NCI-H1694 (cell line): ENCODE data around the gene AGMO.
"Not testable (repeated sequence)": the region's sequence is repeated elsewhere in the genome, so short reads cannot be mapped to it uniquely, and the experiment has no call there.

Source experiments
- DNase-seq: peaks from one replicate; lab custom pipeline; 2025; lab: John Stamatoyannopoulos, UW

Gene AGMO

GRCh38 chr7:15559416-15559928 is 2.3 kb downstream of the AGMO start:
- no peak for DNase-seq

GRCh38 chr7:15558756-15559155 is 3.1 kb downstream of the AGMO start:
- DNase-seq, result no peak

- no peak for DNase-seq
Measured at GRCh38 chr7:15557686-15558085, 4.1 kb downstream of the AGMO start.

- DNase-seq, result no peak
Measured at GRCh38 chr7:15557186-15557585, 4.6 kb downstream of the AGMO start.

GRCh38 chr7:15556339-15557105 is 5.3 kb downstream of the AGMO start:
- DNase-seq, result no peak

- no peak for DNase-seq
Measured at GRCh38 chr7:15555381-15555859, 6.4 kb downstream of the AGMO start.

GRCh38 chr7:15554744-15555143 is 7.1 kb downstream of the AGMO start:
- DNase-seq, result no peak

- no peak for DNase-seq
Measured at GRCh38 chr7:15554081-15554480, 7.7 kb downstream of the AGMO start.

GRCh38 chr7:15547320-15547719 is 14.5 kb downstream of the AGMO start:
- not testable (repeated sequence) for DNase-seq

- DNase-seq, result no peak
Measured at GRCh38 chr7:15546272-15546792, 15.5 kb downstream of the AGMO start.

- DNase-seq, result no peak
Measured at GRCh38 chr7:15544050-15544449, 17.8 kb downstream of the AGMO start.

- DNase-seq, result no peak
Measured at GRCh38 chr7:15543256-15543655, 18.6 kb downstream of the AGMO start.

- DNase-seq, result no peak
Measured at GRCh38 chr7:15527648-15528047, 34.2 kb downstream of the AGMO start.

- no peak for DNase-seq
Measured at GRCh38 chr7:15525652-15526263, 36.1 kb downstream of the AGMO start.

GRCh38 chr7:15524077-15524476 is 37.7 kb downstream of the AGMO start:
- no peak for DNase-seq

GRCh38 chr7:15517865-15518264 is 44.0 kb downstream of the AGMO start:
- not testable (repeated sequence) for DNase-seq

GRCh38 chr7:15515252-15515651 is 46.6 kb downstream of the AGMO start:
- no peak for DNase-seq

GRCh38 chr7:15508258-15508657 is 53.6 kb downstream of the AGMO start:
- DNase-seq, result no peak

- DNase-seq, result no peak
Measured at GRCh38 chr7:15507708-15508107, 54.1 kb downstream of the AGMO start.

- no peak for DNase-seq
Measured at GRCh38 chr7:15507171-15507570, 54.6 kb downstream of the AGMO start.

GRCh38 chr7:15505761-15506160 is 56.1 kb downstream of the AGMO start:
- DNase-seq, result no peak

- DNase-seq, result no peak
Measured at GRCh38 chr7:15504351-15504750, 57.5 kb downstream of the AGMO start.

- no peak for DNase-seq
Measured at GRCh38 chr7:15503603-15504290, 58.1 kb downstream of the AGMO start.
